ENCODE data around the gene NDC1. TPM values are rescaled to one million over a fixed set of nuclear protein-coding genes. Genes with fewer than 3 reads are reported as not detected.
"Not testable (repeated sequence)": the region's sequence is repeated elsewhere in the genome, so short reads cannot be mapped to it uniquely, and the experiment has no call there.

NDC1 gene, protein sequence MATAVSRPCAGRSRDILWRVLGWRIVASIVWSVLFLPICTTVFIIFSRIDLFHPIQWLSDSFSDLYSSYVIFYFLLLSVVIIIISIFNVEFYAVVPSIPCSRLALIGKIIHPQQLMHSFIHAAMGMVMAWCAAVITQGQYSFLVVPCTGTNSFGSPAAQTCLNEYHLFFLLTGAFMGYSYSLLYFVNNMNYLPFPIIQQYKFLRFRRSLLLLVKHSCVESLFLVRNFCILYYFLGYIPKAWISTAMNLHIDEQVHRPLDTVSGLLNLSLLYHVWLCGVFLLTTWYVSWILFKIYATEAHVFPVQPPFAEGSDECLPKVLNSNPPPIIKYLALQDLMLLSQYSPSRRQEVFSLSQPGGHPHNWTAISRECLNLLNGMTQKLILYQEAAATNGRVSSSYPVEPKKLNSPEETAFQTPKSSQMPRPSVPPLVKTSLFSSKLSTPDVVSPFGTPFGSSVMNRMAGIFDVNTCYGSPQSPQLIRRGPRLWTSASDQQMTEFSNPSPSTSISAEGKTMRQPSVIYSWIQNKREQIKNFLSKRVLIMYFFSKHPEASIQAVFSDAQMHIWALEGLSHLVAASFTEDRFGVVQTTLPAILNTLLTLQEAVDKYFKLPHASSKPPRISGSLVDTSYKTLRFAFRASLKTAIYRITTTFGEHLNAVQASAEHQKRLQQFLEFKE
- 50.4 TPM for total RNA-seq

DNA sequence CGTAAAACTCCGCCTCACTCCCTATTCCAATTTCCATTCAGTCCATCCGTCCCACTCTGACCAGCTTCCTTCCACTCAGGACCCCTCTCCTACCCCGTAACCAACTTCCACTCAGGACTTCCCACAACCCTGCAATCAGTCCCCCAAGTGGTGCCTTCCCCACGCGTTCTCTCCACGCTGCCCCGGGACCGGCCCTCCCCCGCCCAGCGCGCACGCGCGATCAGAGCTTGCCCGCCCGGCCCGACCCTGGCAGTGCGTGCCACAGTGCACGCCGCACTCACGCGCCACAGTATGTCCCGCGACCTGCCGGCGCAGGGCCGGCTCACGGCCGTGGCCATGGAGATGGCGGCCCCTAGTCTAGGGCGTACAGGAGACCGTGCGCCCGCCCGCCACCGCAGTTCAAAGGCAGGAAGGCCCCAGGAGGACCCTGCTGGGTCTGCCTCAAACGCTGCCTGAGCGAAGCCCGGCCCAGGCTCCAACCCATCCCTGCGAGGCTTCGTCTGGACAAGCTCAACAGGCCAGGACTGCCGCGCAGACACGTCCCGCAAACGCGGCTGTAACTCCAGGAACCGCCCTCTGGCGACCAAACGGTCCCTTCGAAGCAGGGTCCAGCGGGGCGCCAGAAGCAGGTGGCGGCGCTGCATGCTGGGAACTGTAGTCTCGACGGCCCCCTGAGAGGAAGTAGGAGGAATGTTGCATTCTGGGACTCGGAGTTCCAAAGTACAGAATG is at the start of gene NDC1:
NDC1 (minus strand) TSS at position 373 of the 730 bp plus-strand sequence; CDS start at position 338, 35 bp downstream.
- DNase-seq, result peak; percentile 94

DNA sequence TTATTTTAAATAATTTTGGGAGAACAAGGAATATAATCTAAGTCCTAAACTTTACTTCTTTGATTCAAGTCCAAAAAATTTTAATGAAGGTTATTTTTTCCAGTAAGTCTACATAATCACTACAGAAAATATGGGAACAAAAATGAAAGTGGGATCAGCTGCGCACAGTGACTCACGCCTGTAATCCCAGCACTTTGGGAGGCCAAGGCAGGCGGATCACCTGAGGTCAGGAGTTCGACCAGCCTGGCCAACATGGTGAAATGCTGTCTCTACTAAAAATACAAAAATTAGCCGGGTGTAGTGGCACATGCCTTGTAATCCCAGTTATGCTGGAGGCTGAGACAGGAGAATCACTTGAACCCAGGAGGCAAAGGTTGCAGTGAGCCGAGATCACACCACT is 45.5 kb upstream of the NDC1 start:
- not testable (repeated sequence) for DNase-seq

DNA sequence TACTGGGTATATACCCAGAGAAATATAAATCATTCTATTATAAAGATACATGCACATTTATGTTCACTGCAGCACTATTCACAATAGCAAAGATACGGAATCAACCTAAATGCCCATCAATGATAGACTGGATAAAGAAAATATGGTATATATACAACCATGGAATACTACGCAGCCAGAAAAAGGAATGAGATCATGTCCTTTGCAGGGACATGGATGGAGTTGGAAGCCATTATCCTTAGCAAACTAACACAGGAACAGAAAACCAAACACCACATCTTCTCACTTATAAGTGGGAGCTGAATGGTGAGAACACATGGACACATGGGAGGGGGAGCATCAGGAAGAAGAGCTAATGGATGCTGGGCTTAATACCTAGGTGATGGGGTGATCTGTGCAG is 43.8 kb upstream of the NDC1 start:
- DNase-seq, result not testable (repeated sequence)

DNA sequence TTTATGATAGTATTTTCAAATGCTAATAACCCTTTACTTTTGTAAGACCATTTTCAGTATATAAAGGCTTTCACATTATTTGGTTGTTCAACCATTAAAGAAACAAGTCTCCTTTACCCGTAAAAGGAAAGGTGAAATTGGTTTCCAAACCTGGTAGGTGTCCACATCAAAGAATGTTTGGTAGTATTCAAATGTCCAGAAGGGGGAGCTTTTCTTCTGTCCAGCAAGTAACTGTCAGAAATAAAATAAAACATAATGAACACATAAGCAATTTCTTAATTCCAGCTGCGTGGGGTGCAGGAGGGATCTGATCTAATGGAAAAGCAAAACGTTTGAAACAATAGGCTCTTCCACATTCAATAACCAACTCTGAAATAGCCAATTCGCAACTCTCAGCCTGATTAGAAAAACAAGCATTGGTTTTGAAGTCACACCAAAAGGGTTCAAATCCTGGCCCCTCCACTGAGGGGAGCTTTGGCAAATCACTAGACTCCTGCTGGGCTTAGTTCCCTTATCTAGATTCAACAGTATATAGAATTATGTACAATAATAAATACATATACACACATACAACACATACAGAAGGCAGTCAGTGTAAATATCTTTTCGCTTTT is 40.5 kb upstream of the NDC1 start:
- no peak for DNase-seq

DNA sequence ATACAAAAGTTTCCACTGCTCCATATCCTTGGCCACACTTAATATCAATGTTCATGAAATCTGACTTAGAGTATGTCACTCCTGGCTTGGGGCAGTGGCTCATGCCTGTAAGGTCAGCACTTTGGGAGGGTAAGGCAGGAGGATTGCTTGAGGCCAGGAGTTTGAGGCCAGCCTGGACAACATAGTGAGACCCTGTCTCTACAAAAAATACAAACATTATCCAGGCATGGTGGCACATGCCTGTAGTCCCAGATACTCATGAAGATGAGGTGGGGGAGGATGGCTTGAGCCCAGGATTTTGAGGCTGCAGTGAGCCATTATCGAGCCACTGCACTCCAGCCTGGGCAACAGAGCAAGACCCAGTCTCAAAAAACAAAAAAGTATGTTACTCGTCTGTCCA is 37.1 kb upstream of the NDC1 start:
- DNase-seq, result not testable (repeated sequence)

DNA sequence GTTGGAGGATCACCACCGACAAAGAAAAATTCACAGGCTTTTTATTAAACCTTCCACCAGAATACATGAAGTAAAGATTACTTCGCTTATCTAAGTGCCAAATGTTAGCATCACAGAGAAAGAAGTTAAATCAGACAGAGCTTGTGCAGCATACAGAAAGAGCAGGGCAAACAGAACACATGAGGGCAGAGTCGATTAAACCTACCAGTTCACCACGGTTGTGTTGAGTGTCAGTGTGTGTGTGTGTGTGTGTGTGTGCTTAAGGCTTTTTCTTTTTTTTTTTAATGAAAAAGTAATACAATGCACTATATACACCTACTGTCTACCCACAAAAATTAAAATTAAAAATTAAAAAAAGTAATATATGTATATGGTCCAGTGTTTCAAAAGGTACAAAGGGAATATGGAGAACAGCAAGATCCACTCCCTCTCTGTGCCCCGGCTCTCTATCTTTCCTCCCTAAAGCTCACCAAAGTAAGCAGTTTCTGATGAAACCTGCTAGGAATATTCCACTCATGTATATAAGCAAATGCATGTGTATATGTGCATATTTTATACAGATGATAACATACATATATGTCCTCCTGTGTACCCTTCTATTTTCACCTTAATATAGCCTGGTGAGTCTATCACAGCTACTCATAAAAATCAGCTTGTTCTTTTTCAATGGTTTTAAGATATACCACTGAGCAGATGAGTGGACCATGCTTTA is 33.8 kb upstream of the NDC1 start:
- DNase-seq, result no peak

DNA sequence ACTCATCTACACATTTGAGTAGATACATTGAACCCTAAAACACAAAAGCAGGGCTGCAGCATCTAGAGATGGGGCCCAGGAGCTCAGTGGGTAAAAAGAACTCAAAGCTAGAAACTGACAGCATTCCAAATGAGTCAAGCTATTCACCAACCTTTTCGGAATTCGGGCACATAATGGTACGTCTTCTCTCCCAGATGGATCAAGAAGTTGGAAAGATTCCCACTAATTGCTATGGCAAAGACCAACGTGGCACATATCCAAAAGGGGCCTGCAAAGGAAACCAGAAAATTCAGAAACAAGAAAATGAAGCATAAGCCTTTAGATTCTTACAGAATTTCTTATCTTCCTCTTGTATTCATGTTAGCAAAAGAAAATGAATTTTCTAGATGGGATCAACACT is 33.1 kb upstream of the NDC1 start:
- DNase-seq, result no peak

DNA sequence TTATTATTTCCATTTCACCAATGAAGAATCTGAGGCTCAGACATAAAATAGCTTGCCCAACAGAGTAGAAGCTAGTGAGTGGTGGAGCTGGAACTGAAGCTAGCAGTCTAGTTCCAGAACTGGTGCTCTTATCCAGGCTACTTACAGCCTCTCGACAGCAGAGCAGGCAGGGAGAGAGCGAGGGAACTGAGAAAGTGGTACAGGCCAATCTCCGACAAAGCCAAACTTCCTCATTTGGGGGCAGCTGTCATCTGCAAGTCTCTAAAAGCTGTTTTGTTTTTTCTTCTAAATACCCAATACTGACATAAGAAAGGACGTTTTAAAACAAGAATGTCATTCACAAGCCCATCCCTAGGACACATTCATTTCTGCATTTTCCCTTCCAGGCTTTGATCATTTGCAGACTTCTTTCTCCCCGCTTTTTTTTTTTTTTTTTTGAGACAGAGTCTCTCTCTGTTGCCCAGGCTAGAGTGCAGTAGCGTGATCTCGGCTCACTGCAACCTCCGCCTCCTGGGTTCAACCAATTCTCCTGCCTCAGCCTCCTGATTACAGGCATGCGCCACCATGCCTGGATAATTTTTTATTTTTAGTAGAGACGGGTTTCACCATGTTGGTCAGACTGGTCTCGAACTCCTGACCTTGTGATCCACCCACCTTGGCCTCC is 31.5 kb upstream of the NDC1 start:
- no peak for DNase-seq

DNA sequence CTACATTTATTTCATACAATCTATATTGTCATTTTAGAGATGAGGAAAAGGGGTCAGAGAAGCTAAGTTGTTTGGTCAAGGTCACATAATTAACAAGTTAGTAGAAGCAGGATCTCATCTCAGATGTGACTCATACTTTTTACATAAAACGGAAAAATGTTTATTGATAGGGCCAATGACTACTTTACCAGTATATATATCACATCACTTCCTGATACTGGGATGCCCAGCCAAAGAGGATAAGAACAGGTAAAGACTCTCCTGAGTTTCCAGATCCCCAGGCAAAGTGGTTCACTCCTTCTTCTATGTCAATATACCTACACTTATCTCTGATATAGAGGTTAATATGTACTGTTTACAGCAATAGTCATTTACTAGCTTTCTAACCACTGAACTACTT is 30.5 kb upstream of the NDC1 start:
- DNase-seq, result no peak

DNA sequence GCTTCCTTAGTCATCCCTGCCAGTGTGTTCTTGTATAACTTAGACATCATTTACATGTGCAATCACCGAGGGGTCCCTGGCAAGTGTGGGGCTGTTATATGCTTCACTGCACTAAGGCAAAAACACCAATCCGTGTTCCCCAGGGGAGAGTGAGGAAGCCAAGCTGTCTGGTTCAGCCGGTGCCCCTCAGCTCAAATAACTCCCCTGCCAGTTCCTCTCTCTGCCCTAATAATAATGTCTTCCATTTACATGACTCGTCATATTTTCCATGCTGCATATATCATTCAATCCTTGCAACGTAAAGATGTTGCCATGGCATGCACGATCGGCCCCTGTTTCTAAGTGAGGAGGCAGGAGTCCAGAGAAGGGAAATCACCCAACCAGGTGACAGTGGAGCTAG is 24.4 kb upstream of the NDC1 start:
- DNase-seq, result no peak

DNA sequence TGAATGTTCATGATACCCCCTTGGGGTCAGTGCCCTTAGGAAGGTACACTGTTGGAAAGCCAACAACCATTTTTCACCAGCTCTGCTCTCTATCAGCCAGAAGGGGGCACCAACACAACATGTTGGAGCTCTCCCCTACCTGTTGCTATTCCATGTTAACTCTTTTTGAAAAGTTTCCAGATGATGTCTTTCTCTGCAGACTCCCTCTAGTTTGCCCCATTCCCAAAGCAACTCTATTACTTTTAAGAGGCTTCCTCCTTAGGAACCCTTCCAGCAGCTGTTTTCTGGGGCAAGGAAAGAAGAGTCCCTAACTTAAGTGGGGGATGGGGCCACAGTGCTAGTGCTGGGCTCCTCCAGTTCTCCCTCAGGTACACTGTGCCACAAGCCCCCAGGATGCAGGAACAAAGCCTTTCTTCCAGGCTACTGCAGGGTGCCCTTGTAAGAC is 22.9 kb upstream of the NDC1 start:
- no peak for DNase-seq

DNA sequence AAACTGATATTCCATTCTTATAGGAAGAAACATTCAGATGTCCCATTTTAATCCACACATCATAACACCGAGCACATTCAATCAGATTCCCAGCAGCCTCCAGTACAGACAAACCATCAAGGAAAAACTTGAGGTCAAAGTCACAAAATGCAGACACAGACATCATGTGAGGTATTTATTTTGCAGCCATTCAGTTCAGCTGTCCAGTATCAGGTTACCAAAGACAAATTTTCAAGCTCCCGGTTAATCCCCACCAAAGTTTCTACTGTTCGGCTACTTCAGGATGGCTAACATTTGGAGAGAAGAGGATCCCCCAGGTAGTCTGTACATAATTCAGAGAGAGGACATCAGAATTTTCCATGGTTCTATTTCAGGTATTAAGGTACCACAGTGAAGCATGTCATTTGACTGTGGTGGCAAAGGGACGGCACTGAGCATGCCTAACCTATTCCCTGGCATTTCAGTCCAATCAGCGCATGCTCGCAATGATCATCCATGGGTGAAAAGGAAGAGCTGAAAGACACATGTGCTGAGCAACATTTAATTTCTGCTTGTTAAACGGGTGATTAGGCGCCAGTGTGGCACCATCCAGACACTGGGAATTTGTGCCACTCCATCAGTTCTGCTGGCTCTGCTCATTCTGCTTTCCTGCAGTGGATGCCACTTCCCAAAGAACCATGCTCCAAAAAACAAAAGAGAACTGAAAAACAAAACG is 13.6 kb upstream of the NDC1 start:
- no peak for DNase-seq

DNA sequence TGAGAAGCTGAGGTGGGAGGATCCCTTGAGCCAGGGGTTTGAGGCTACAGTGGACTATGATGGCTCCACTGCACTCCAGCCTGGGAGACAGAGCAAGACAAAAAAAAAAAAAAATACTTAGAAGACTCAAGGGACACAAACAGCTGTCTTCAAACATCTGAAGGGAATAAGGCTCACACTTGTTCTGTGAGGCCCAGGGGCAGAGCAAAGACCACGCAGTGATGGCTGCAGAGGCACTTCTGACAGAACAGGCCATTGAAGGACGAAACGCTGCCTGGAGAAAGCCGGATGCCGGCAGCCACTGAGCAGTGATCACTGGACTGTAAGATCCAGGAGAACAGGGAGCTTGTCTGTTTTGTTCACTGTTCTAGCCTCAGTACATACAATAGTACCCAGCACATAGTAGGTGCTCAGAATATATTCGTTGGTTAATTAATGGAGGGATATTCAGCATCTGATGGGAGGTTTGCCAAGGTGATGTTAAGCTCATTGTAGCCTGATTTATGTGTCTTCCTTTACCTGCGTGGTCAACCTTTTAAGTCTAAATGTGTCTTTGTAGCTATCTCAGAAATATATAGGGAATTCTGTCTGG is 12.1 kb upstream of the NDC1 start:
- no peak for DNase-seq

DNA sequence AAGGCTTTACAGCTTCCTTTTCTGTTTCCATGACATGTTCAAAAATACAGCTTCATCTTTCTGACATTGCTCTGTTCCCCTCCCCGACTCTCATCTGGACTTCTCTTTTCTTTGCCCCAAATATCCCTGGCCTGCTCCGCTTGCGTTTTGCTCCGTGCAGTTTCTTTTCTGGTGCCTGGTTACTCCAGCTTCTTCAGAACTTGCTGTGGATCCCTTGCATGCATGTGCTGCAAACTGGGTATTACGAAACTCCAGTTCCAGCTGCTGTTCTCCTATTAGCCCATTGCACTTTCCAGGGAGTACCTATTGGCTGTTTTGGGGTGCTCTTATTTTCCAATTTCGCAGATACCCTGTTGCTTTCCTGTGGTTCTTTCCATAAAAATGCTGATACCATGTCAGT is 9.9 kb upstream of the NDC1 start:
- DNase-seq, result no peak

DNA sequence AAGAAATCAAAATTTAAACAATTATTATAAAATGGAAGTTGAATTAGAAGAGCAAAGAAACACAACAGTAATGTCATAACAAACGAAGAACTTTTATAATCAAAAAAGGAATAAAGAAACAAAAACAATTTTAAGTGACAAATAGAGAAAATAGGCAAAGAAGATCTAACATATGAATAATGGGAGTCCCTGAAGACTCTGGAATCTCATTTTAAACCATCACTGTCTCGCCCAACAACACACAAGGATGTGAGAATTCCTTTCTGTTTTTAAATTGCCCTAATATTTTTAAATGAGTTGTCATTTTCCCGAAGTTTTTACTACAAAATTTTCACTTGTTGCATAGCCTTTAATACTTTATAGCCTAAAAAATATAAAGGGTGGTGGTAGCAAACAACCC is 4.3 kb upstream of the NDC1 start:
- no peak for DNase-seq

DNA sequence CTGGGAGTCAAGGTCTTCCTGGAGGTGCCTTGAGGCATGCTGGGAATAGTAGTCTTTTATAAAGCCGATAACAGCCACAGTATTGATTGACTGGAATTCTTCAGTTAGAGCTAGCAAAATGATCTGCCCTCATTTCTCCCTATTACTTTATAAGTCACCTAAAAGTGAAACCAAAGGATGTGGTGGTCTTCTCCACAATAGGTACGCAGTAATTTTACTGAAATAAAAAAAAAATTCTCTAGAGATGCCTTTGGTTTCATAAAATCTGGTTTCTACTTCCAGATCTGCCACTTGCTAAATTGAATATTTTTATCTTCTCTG is 518 bp upstream of the NDC1 start:
- no peak for DNase-seq

DNA sequence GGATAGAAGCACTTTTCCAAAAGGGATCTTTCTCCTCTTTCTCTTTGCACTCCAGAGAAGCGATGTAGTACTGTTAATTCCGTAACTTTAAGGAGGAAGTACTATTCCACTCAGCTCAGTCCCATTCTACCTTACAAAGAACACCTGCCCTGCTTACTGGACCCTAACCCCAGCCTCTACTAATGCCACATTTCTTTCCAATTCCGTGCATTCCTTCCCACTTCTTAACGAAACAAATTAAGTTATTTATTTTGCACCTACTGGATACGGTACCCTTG is 511 bp downstream of the NDC1 start:
- no peak for DNase-seq

DNA sequence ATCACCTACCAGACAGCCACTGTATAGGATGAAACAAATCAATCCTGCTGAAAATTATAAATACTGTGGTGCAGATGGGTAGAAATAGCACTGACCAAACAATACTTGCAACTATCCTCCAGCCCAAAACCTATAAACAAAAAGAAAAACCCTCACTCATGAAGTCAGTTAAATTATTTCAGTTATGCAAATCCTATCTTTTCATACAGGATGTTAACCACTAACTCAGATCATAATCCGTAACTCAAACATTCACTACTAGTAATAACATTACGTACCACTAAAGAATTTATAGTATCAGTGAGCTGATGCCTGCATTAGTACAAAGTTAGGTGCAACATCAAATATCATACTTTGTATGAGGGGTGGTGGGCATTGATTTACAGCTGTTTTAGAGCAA is 2.6 kb downstream of the NDC1 start:
- DNase-seq, result no peak

DNA sequence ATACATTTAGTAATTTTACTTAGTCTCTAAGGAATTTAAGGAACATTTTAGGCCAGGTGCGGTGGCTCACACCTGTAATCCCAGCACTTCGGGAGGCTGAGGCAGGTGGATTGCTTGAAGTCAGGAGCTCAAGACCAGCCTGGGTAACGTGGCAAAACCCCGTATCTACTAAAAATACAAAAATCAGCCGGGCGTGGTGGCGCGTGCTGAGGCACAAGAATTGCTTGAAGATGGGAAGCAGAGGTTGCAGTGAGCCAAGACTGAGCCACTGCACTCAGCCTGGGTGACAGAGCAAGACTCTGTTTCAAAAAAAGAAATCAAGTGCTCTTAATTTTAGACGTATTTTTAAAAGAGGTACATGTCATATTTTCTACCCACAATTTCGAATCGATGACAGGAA is 3.3 kb downstream of the NDC1 start:
- no peak for DNase-seq

DNA sequence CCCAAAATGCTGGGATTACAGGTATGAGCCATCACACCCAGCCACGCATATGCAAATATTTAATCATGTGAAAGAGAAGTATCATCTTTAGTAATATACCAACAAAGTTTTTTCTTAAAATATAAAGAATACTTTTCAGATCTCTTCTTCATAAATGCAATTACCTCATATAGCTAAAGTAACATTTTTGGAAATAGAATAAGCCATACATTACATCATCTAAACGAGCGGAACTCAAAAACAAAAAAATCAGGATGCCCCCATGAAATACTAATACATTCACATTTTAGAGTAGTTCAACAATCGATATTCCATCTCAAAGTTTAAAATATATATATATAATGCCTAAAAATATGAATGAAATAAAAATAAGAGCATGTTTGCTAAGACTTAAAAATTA is 4.7 kb downstream of the NDC1 start:
- DNase-seq, result no peak

DNA sequence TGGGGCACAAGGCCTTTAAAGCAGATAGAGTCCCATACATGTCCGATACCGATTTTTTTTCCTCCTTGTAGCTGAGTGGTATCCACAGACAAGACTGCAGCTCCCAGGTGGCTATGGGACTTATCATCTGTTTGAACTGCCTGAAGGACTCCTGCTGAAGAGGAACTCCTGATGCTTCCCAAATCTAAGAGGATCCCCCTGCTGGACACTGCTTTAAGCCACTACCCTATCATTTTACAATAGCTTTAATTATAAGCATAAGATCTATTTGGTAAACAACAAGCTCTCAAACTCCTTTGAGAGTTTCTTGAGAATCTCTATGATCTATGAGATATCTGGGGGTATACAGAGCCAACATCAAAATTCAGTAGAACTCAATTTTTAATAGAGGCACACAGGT is 11.7 kb downstream of the NDC1 start:
- DNase-seq, result no peak

All from occipital lobe (tissue), 2 donors.